Mucosa of descending colon (tissue), 3 donors: Measurements from ENCODE around the gene PRCD. TPM values are rescaled to one million over a fixed set of nuclear protein-coding genes. Genes with fewer than 3 reads are reported as not detected.

Experiments
- ATAC-seq: fragments of 200-7000 bp; cut with Tn5 transposase; one replicate; pipeline ENCODE4 v1.9.1; 2020; ENCODE audit warnings: mild to moderate bottlenecking, moderate library complexity
- DNase-seq, 3 donors: peaks; one replicate each; pipeline ENCODE4 v3.0.0-alpha.2; 2020
- H3K36me3 ChIP-seq: fragments of 200-600 bp; one replicate; pipeline ENCODE4 v1.8.0; 2021; ENCODE audit warnings: low read depth, mild to moderate bottlenecking
- H3K4me1 ChIP-seq: fragments of 200-600 bp; one replicate; pipeline ENCODE4 v1.8.0; 2021; ENCODE audit warnings: low read depth, mild to moderate bottlenecking
- H3K4me3 ChIP-seq: fragments of 200-600 bp; one replicate; pipeline ENCODE4 v1.8.0; 2021; ENCODE audit warnings: mild to moderate bottlenecking
- H3K9me3 ChIP-seq: fragments of 200-600 bp; one replicate; pipeline ENCODE4 v1.8.0; 2021; ENCODE audit warnings: mild to moderate bottlenecking
- CTCF ChIP-seq: fragments of 200-600 bp; IDR thresholded peaks from one replicate; pipeline ENCODE4 v1.8.0; 2022; ENCODE audit warnings: antibody characterized with exemption, mild to moderate bottlenecking
- intact Hi-C, 2 donors: fragments of 100-400 bp; cut with DNase I in 1 of 2; cut with micrococcal nuclease in 1 of 2; formaldehyde crosslinking; loops; one replicate each; pipeline versions ENCODE4 v1.11.0 to v1.11.1; 2022; cut with DNase I, micrococcal nuclease
- total RNA-seq, 3 donors: library from RNA; stranded (reverse); fragmentation: NEBNext Ultra II Directional in 2 of 3; extraction: Animal tissue kit (Norgen Biotek cat#: 25700) in 2 of 3; gene quantifications; one replicate each; pipeline versions ENCODE4 v1.2.1 to v1.2.4, GENCODE V29; 2021 to 2023
- donor health status: DM: no; HTN: no; CAD: no; lungs with moderate emphysema.
- donor health status: DM: no; HTN: no; CAD: no.
- donor health status: DM: no; HTN: yes; CAD: no.

Gene PRCD
- total RNA-seq, 3 donors from 2014 or later = 1.0 to 4.8 (median 1.6) TPM

DNA sequence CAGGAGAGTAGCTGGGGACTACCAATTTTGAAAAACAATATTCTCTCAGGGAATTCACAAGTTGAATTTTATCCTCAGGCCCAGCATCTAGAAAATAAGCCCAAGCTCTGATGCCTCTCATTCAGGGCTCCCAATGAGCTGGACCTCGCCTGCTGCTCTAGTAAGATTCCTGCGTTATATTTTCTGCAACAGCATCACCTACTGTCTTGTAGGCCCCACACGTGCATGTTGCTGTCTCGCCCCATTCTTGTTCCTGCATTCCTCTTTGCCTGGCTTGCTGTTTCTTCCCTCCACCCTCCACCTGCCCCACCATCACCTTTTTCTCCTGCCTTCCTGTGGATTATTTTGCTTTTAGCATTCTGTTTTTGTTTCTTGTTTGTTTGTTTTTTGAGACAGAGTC lies 54.1 kb downstream of the PRCD start:
- Histone ChIP-seq H3K36me3 (no peaks in the 10 kb centered on the region), H3K4me3 (no peak overlapping the region), H3K4me1 (no peaks in the 10 kb centered on the region), H3K9me3 (no peaks in the 10 kb centered on the region)
- no peak for TF ChIP-seq CTCF
- DNase-seq (no peak), ATAC-seq (no peak)
- intact Hi-C loops = no loop called here

DNA sequence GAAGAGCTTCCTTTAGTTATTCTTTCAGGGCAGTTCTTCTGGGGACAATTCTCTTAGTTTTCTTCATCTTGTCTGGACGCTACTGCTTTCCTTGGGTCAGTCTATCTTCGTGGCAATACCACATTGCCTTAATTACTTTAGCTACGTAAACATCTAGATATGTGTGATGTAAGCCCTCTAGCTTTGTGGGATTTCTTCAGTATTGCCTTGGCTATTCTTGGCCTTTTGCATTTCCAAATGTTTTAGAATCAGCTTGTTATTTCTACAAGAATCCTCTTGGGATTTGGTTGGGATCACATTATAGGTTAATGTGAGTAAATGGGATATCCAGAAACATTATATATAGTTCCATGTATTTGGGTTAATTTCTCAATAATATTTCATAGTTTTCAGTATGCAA lies 54.8 kb downstream of the PRCD start:
- ATAC-seq = no peak
- TF ChIP-seq CTCF = no peak

More for the DNA sequence above, 54.8 kb downstream of the PRCD start:
- intact Hi-C loops = no loop called here
- no peak overlapping the region for H3K4me3 ChIP-seq
- H3K9me3 ChIP-seq = no peaks in the 10 kb centered on the region
- DNase-seq = no peak
- no peaks in the 10 kb centered on the region for H3K36me3 ChIP-seq
- H3K4me1 ChIP-seq = no peaks in the 10 kb centered on the region

Other genes with a start within 250 kb of the PRCD start
- gene QRICH2, start 231.8 kb upstream of the PRCD start, total RNA-seq = 1 to 10 TPM; 1.6 to 4.7 (median 3.2) TPM
- gene PRPSAP1, start 186.1 kb upstream of the PRCD start, total RNA-seq = 10 to 100 TPM; 45.3 to 63.0 (median 61.4) TPM
- 1 to 10 TPM; 1.2 to 5.7 (median 3.3) TPM for gene SPHK1, start 155.4 kb upstream of the PRCD start, total RNA-seq
- gene UBE2O, start 86.9 kb upstream of the PRCD start, total RNA-seq = 10 to 100 TPM; 16.2 to 25.0 (median 19.0) TPM
- gene AANAT, start 72.4 kb upstream of the PRCD start, total RNA-seq = not detected
- 10 to 100 TPM; 11.2 to 20.8 (median 18.9) TPM for gene RHBDF2, start 38.6 kb upstream of the PRCD start, total RNA-seq
- gene CYGB, start 2.3 kb upstream of the PRCD start, total RNA-seq = 10 to 100 TPM; 10.6 to 24.0 (median 15.1) TPM
- gene ST6GALNAC2, start 45.8 kb downstream of the PRCD start, total RNA-seq = 10 to 100 TPM in 1 of 3 donors, 1 to 10 TPM in 2; 3.7 to 11.1 (median 4.3) TPM
- gene ST6GALNAC1, start 103.7 kb downstream of the PRCD start, total RNA-seq = 100 to 1,000 TPM in 2 of 3 donors, 10 to 100 TPM in 1; 90.2 to 363 (median 336) TPM
- gene MXRA7, start 170.9 kb downstream of the PRCD start, total RNA-seq = 100 to 1,000 TPM in 1 of 3 donors, 10 to 100 TPM in 2; 11.4 to 214 (median 24.5) TPM
- gene JMJD6, start 186.6 kb downstream of the PRCD start, total RNA-seq = 10 to 100 TPM; 27.0 to 56.3 (median 30.3) TPM
- 10 to 100 TPM; 22.5 to 30.4 (median 28.7) TPM for gene METTL23, start 186.8 kb downstream of the PRCD start, total RNA-seq
- 100 to 1,000 TPM; 130 to 166 (median 134) TPM for gene SRSF2, start 197.3 kb downstream of the PRCD start, total RNA-seq
- 10 to 100 TPM; 31.2 to 38.2 (median 33.2) TPM for gene MFSD11, start 198.1 kb downstream of the PRCD start, total RNA-seq